ENCODE results near the gene DSTYK. TPM values are rescaled to one million over a fixed set of nuclear protein-coding genes. Genes with fewer than 3 reads are reported as not detected.

Gene DSTYK
- total RNA-seq, 2 experiments from 2014 or later = 8.8 to 8.9 TPM

DNA sequence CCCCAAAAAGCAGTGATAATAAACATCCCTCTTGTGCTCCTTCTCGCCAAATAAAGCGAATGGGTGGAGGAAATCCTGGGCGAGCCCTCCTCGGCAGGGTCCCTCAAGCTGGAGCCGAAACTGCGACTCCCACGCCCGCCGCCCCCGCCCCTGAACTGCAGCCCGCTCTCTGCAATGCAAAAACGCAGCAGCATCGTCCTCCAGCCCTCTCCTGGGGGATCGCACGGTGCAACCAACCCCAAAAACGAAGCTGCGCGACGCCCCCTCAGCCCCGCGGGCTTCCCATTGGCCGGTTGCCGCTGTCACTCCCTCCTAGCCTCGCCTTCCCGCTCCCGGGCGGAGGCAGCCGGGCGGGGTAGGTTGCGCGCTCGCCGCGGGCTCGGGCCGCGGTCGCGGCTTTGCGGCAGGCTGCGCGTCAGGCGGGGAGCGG lies 16.1 kb upstream of the DSTYK start, which contains the start of gene TMCC2:
TSS of gene TMCC2 (plus strand) at position 363 of the 430 bp plus-strand sequence. CDS start 619 bp downstream, outside the sequence.
- peak within 1 kb of the TSS; percentile 76 for H3K4me3 Mint-ChIP-seq
- no peaks in the 10 kb centered on the region for H3K9me3 Mint-ChIP-seq
- H3K27me3 Mint-ChIP-seq = peaks cover 43% of the 10 kb centered on the region
- CTCF ChIA-PET = interaction anchor here (1.0 to 6.2 kb wide), 7 partner anchors 9 to 97 kb away, joined by 3 to 103 read pairs (median 8); partner anchors contain the start of gene NUAK2
- H3K36me3 Mint-ChIP-seq (ENCODE audit: low read depth) = no peaks in the 10 kb centered on the region
- POLR2A ChIA-PET = no interaction called here
- peaks cover 42% of the 10 kb centered on the region for H3K4me1 Mint-ChIP-seq
- DNase-seq = peak; percentile 79
- H3K27ac Mint-ChIP-seq = peak within 1 kb of the TSS; percentile 64

DNA sequence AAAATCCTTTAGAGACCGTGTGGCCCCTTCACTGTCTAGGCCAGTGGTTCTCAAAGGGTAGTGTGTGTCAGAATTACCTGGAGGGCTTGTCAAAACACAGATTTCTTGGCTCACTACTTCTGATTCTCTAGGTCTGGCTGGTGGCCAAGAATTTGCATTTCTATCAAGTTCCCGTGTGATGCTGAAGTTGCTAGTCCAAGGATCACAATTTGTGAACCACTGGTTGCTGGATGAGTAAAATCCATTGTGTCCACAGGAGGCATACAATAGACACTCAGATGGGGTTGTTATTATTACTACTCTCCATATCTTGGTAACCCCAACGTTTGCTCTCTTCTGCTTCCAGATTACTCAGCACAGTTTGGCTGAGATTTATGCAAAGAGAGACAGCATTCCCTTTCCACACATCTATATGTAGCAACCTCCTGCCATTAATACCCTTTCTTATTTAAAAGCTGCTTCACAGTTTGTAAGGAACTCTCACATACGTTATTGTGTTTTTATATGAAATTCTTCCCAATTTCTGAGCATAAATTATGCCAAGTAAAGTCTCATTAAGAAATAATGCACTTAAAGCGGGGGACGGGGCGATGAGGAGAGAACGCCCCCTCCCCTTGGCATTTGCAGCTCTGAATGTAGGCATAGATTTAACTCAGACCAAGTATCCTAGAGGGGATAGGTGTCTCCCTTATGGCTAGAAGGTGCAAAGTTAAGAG lies 15.5 kb upstream of the DSTYK start:
- no peak overlapping the region for H3K27ac Mint-ChIP-seq
- ChIA-PET CTCF (interaction anchor here (2.1 to 6.2 kb wide), 3 partner anchors 11 to 31 kb away, joined by 8 to 103 read pairs (median 22); no protein-coding TSS in a partner anchor), POLR2A (no interaction called here)
- H3K27me3 Mint-ChIP-seq = peaks cover 47% of the 10 kb centered on the region
- H3K36me3 Mint-ChIP-seq (ENCODE audit: low read depth) = no peaks in the 10 kb centered on the region
- peak overlapping the region; percentile 72 for H3K4me3 Mint-ChIP-seq
- DNase-seq = no peak
- H3K9me3 Mint-ChIP-seq = no peaks in the 10 kb centered on the region
- H3K4me1 Mint-ChIP-seq = peaks cover 38% of the 10 kb centered on the region

GRCh38 chr1:205225901-205226765 lies 14.6 kb upstream of the DSTYK start:
- peaks cover 49% of the 10 kb centered on the region for H3K27me3 Mint-ChIP-seq
- no peaks in the 10 kb centered on the region for H3K9me3 Mint-ChIP-seq
- peaks cover 35% of the 10 kb centered on the region for H3K4me1 Mint-ChIP-seq
- CTCF ChIA-PET = interaction anchor here (6.2 kb wide), 1 partner anchor 31 kb away, joined by 103 read pairs; no protein-coding TSS in a partner anchor
- DNase-seq = no peak
- POLR2A ChIA-PET = no interaction called here
- no peak overlapping the region for H3K4me3 Mint-ChIP-seq
- H3K36me3 Mint-ChIP-seq (ENCODE audit: low read depth) = no peaks in the 10 kb centered on the region
- H3K27ac Mint-ChIP-seq = no peak overlapping the region

- Mint-ChIP-seq H3K27me3 (peaks cover 49% of the 10 kb centered on the region), H3K36me3 (ENCODE audit: low read depth) (no peaks in the 10 kb centered on the region), H3K9me3 (no peaks in the 10 kb centered on the region), H3K27ac (no peak overlapping the region), H3K4me1 (peaks cover 25% of the 10 kb centered on the region), H3K4me3 (no peak overlapping the region)
- no peak for DNase-seq
- ChIA-PET POLR2A (interaction anchor here (0.6 kb wide), 1 partner anchor 143 kb away, joined by 5 read pairs; no protein-coding TSS in a partner anchor), CTCF (interaction anchor here (6.2 kb wide), 1 partner anchor 33 kb away, joined by 103 read pairs; no protein-coding TSS in a partner anchor)
These were observed 13.2 kb upstream of the DSTYK start for GRCh38 chr1:205224736-205225135.

GRCh38 chr1:205220421-205220820 lies 8.9 kb upstream of the DSTYK start:
- POLR2A ChIA-PET = no interaction called here

DNA sequence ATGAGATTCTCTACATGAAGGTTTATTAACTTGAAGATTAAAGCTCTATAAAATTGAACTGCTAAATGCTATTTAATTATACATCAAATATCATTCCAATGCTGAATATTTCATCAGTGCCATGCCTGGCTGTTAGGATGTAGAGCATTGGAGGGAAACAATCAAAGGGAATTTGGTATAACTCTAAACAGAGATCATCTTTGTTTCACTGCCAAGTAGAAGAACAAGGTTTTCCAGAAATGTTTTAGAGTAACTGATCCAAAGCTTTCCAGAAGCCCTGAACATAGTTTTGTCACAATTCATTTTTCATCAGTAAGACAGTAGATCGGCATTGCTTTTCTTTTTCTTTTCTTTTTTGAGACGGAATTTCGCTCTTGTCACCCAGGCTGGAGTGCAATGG lies 5.9 kb upstream of the DSTYK start:
- Mint-ChIP-seq H3K27me3 (peaks cover 11% of the 10 kb centered on the region), H3K36me3 (ENCODE audit: low read depth) (no peaks in the 10 kb centered on the region), H3K27ac (no peak overlapping the region), H3K4me1 (peaks cover 20% of the 10 kb centered on the region), H3K9me3 (no peaks in the 10 kb centered on the region), H3K4me3 (no peak overlapping the region)
- ChIA-PET CTCF (interaction anchor here (4.0 kb wide), 1 partner anchor 12 kb away, joined by 18 read pairs; the partner anchor contains the start of gene TMCC2), POLR2A (no interaction called here)
- no peak for DNase-seq

More at GRCh38 chr1:205220421-205220820, 8.9 kb upstream of the DSTYK start:
- Mint-ChIP-seq H3K4me1 (peaks cover 5% of the 10 kb centered on the region), H3K36me3 (ENCODE audit: low read depth) (no peaks in the 10 kb centered on the region), H3K4me3 (no peak overlapping the region), H3K9me3 (no peaks in the 10 kb centered on the region), H3K27ac (no peak overlapping the region), H3K27me3 (peaks cover 24% of the 10 kb centered on the region)
- DNase-seq = no peak
- CTCF ChIA-PET = interaction anchor here (1.3 to 4.0 kb wide), 2 partner anchors 9 to 35 kb away, joined by 4 to 18 read pairs; partner anchors contain the start of gene TMCC2

DNA sequence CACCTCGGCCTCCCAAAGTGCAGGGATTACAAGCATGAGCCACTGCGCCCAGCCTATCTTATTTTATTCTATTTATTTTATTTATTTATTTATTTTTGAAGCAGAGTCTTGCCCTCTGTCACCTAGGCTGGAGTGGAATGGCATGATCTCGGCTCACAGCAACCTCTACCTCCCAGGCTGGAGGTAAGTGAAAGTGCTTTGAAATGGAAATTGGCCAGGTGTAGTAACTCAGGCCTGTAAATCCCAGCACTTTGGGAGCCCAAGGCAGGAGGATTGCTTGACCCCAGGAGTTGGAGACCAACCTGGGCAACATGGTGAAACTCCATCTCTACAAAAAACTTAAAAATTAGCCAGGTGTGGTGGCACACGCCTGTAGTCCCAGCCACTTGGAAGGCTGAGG lies 5.1 kb upstream of the DSTYK start:
- H3K36me3 Mint-ChIP-seq (ENCODE audit: low read depth) = no peaks in the 10 kb centered on the region
- H3K4me1 Mint-ChIP-seq = peaks cover 28% of the 10 kb centered on the region
- H3K9me3 Mint-ChIP-seq = no peaks in the 10 kb centered on the region
- H3K27ac Mint-ChIP-seq = no peak overlapping the region
- DNase-seq = no peak
- no peak overlapping the region for H3K4me3 Mint-ChIP-seq
- ChIA-PET POLR2A (no interaction called here), CTCF (interaction anchor here (4.0 kb wide), 1 partner anchor 12 kb away, joined by 18 read pairs; the partner anchor contains the start of gene TMCC2)
- peaks cover 5% of the 10 kb centered on the region for H3K27me3 Mint-ChIP-seq

GRCh38 chr1:205214756-205215155 lies 3.3 kb upstream of the DSTYK start:
- Mint-ChIP-seq H3K9me3 (no peaks in the 10 kb centered on the region), H3K4me3 (peak overlapping the region; percentile 3), H3K36me3 (ENCODE audit: low read depth) (no peaks in the 10 kb centered on the region), H3K27me3 (peaks cover 5% of the 10 kb centered on the region), H3K4me1 (peaks cover 39% of the 10 kb centered on the region), H3K27ac (peak overlapping the region; percentile 77)
- ChIA-PET POLR2A (interaction anchor here (0.6 kb wide), 1 partner anchor 41 kb away, joined by 6 read pairs; no protein-coding TSS in a partner anchor), CTCF (interaction anchor here (2.0 kb wide), 2 partner anchors 15 to 24 kb away, joined by 7 to 10 read pairs; no protein-coding TSS in a partner anchor)
- DNase-seq = no peak

GRCh38 chr1:205211839-205212536 lies 486 bp upstream of the DSTYK start:
- CTCF ChIA-PET = no interaction called here
- H3K4me3 Mint-ChIP-seq = peak overlapping the region; percentile 94
- no peaks in the 10 kb centered on the region for H3K9me3 Mint-ChIP-seq
- no peak for DNase-seq
- H3K36me3 Mint-ChIP-seq (ENCODE audit: low read depth) = no peaks in the 10 kb centered on the region
- H3K27ac Mint-ChIP-seq = peak overlapping the region; percentile 93
- POLR2A ChIA-PET = no interaction called here
- peaks cover under 1% of the 10 kb centered on the region for H3K27me3 Mint-ChIP-seq
- H3K4me1 Mint-ChIP-seq = peaks cover 46% of the 10 kb centered on the region

DNA sequence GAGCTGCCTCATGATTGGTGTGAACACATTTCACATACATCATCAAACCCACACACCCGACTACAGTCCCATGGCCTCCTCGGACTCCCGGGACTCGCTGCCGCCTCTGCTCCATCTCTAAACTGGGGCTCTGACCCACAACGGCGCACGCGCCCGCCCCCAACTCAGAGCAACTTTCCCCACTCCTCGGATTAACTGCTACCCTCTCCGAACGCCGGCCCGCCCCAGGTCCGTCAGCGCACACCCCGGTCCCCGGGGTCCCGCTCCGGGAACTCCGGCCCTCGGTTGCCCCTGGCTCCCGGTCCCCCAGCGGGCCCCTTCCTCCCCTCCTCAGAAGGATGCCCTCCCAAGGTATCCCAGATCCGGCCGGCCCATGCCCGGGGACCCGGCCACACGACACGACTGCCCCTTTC lies 740 bp downstream of the DSTYK start:
- H3K27me3 Mint-ChIP-seq = no peaks in the 10 kb centered on the region
- peak overlapping the region; percentile 94 for H3K4me3 Mint-ChIP-seq
- peak overlapping the region; percentile 93 for H3K27ac Mint-ChIP-seq
- no peak for DNase-seq
- ChIA-PET CTCF (interaction anchor here (0.6 kb wide), 1 partner anchor 204 kb away, joined by 3 read pairs; no protein-coding TSS in a partner anchor), POLR2A (no interaction called here)
- peaks cover 46% of the 10 kb centered on the region for H3K4me1 Mint-ChIP-seq
- H3K36me3 Mint-ChIP-seq (ENCODE audit: low read depth) = no peaks in the 10 kb centered on the region
- H3K9me3 Mint-ChIP-seq = no peaks in the 10 kb centered on the region

GRCh38 chr1:205208811-205209210 lies 2.7 kb downstream of the DSTYK start:
- Mint-ChIP-seq H3K36me3 (ENCODE audit: low read depth) (no peaks in the 10 kb centered on the region), H3K27me3 (no peaks in the 10 kb centered on the region), H3K27ac (no peak overlapping the region), H3K4me1 (peaks cover 43% of the 10 kb centered on the region), H3K9me3 (no peaks in the 10 kb centered on the region), H3K4me3 (peak overlapping the region; percentile 5)
- DNase-seq = no peak
- ChIA-PET POLR2A (no interaction called here), CTCF (interaction anchor here (1.4 kb wide), 1 partner anchor 48 kb away, joined by 5 read pairs; no protein-coding TSS in a partner anchor)

DNA sequence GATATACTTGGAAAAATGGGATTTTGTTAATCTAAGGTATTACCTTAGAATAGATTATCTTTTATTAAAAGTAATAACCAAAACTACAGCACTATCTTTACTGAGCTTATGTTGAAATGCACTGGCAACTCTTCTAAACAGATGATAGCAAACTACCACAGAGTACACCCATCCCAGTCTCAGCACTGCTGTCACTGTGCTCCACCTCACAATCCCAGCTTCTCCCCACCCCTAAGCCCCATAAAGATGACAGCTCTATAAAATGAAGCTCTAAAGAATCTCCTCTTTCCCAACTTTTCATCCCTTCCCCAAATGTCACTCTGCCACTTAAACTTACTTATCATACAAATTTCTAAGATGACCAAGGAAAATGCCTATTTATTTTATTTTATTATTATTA lies 6.4 kb downstream of the DSTYK start:
- Mint-ChIP-seq H3K27ac (no peak overlapping the region), H3K4me1 (peaks cover 33% of the 10 kb centered on the region), H3K27me3 (no peaks in the 10 kb centered on the region), H3K9me3 (no peaks in the 10 kb centered on the region), H3K4me3 (no peak overlapping the region), H3K36me3 (ENCODE audit: low read depth) (peaks cover 3% of the 10 kb centered on the region)
- no peak for DNase-seq
- POLR2A ChIA-PET = no interaction called here
- CTCF ChIA-PET = interaction anchor here (0.9 to 1.3 kb wide), 5 partner anchors 11 to 124 kb away, joined by 3 to 4 read pairs (median 4); no protein-coding TSS in a partner anchor
